ENCODE data around the gene OR51A2. TPM values are rescaled to one million over a fixed set of nuclear protein-coding genes. Genes with fewer than 3 reads are reported as not detected.

Gene OR51A2
- total and polyA plus RNA-seq, 7 experiments from 2014 or later = not detected

DNA sequence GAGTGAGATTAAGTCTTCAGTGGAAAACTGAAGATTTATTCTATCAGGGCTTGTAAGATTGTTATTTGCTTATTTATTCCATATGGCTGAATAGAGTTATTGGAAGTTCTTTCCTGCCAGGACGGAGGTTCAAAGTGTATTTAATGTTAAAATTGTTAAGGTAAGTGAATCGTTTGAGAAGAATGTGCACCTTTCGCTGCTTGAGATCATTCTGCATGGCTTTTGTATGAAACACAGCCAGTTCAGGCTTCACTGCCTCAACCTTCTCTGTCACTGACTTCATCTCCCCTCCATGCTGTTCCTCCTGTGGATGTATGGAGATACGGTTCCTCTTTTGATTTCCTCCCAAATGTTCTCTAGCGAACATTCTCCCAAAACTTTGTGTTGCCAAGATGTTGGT, 19.9 kb upstream of the OR51A2 start:
- peaks cover 0 to 5% (median 0%) of the 10 kb centered on the region in 5 donors for H3K27me3 Mint-ChIP-seq
- intact Hi-C loops (cut with micrococcal nuclease) = no loop called here
- H3K36me3 ChIP-seq (ENCODE audit: control insufficient read depth in 2 of 3, insufficient read depth in 3 of 3, low read length in 3 of 3) = no peaks in the 10 kb centered on the region
- H3K4me1 Mint-ChIP-seq = no peaks in the 10 kb centered on the region
- H3K4me3 ChIP-seq (ENCODE audit: low read length) = no peak overlapping the region
- H3K9me3 Mint-ChIP-seq = peaks cover 0 to 5% (median 3%) of the 10 kb centered on the region in 11 donors
- ChIA-PET CTCF (no interaction called here), POLR2A (no interaction called here)
- H3K27me3 ChIP-seq (ENCODE audit: control insufficient read depth in 2 of 2, insufficient read depth in 2 of 2, low read length in 2 of 2) = no peaks in the 10 kb centered on the region
- no peak overlapping the region for H3K27ac ChIP-seq (ENCODE audit: low read depth, low read length)
- no peaks in the 10 kb centered on the region for H3K4me1 ChIP-seq (ENCODE audit: control insufficient read depth in 2 of 2, insufficient read depth in 2 of 2, low read length in 2 of 2)
- no peak overlapping the region for H3K27ac Mint-ChIP-seq
- H3K36me3 Mint-ChIP-seq = no peaks in the 10 kb centered on the region
- no peak for DNase-seq
- no peaks in the 10 kb centered on the region for H3K9me3 ChIP-seq (ENCODE audit: control insufficient read depth in 2 of 3, low read length in 3 of 3)
- no peak overlapping the region for H3K4me3 Mint-ChIP-seq
- ATAC-seq = no peak

DNA sequence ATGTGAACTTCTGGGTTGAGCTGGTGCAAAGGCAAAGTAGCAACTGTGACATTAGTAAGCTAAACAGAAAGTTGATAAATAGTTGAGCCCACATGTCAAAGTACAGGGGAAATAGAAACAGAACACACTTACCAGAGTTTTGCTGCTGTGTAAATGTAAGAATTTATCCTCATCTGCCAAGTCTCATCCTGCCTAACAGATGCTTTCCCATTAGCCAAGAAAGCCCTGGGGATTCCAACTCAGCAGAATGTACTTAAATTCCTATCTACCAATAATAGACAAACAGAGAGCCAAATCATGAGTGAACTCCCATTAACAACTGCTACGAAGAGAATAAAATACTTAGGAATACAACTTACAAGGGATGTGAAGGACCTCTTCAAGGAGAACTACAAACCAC, 7.3 kb upstream of the OR51A2 start:
- ChIA-PET CTCF (no interaction called here), POLR2A (no interaction called here)
- no peak for ATAC-seq
- no peak overlapping the region for H3K4me3 Mint-ChIP-seq
- Histone ChIP-seq H3K27me3 (ENCODE audit: control insufficient read depth in 2 of 2, insufficient read depth in 2 of 2, low read length in 2 of 2) (no peaks in the 10 kb centered on the region), H3K36me3 (ENCODE audit: control insufficient read depth in 2 of 3, insufficient read depth in 3 of 3, low read length in 3 of 3) (no peaks in the 10 kb centered on the region), H3K4me3 (ENCODE audit: low read length) (no peak overlapping the region), H3K9me3 (ENCODE audit: control insufficient read depth in 2 of 3, low read length in 3 of 3) (no peaks in the 10 kb centered on the region), H3K4me1 (ENCODE audit: control insufficient read depth in 2 of 2, insufficient read depth in 2 of 2, low read length in 2 of 2) (no peaks in the 10 kb centered on the region), H3K27ac (ENCODE audit: low read depth, low read length) (no peak overlapping the region)
- peaks cover 0 to 10% (median 4%) of the 10 kb centered on the region in 5 donors for H3K27me3 Mint-ChIP-seq
- peaks cover 0 to 6% (median 2%) of the 10 kb centered on the region in 11 donors for H3K9me3 Mint-ChIP-seq
- DNase-seq = no peak
- no peak overlapping the region for H3K27ac Mint-ChIP-seq
- H3K36me3 Mint-ChIP-seq = peaks cover 0 to 5% (median 0%) of the 10 kb centered on the region in 5 donors
- H3K4me1 Mint-ChIP-seq = no peaks in the 10 kb centered on the region
- intact Hi-C loops (cut with micrococcal nuclease) = no loop called here

DNA sequence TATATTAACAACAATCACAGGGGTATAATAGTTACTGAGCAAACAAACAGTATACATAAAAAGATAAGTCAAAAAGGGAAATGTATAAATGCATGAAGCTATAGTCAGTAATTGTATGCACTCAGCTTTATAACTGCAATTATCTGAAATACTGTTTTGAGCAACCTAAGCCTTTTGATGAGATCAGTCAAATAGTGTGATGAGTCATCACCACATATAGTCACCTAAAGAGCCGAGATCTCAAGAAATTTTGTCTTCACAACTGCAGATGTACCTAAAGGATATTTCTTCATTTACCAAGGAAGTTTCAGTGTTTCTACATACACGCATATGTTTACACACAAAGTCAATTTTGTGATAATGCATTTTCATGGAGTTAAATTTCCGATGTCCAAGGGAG, 5.4 kb upstream of the OR51A2 start:
- POLR2A ChIA-PET = no interaction called here
- Mint-ChIP-seq H3K4me1 (no peaks in the 10 kb centered on the region), H3K36me3 (peaks cover 0 to 5% (median 0%) of the 10 kb centered on the region in 5 donors), H3K27ac (no peak overlapping the region), H3K27me3 (peaks cover 0 to 7% (median 3%) of the 10 kb centered on the region in 5 donors), H3K9me3 (peaks cover 0 to 6% (median 1%) of the 10 kb centered on the region in 11 donors), H3K4me3 (no peak overlapping the region)
- Histone ChIP-seq H3K36me3 (ENCODE audit: control insufficient read depth in 2 of 3, insufficient read depth in 3 of 3, low read length in 3 of 3) (no peaks in the 10 kb centered on the region), H3K27ac (ENCODE audit: low read depth, low read length) (no peak overlapping the region), H3K27me3 (ENCODE audit: control insufficient read depth in 2 of 2, insufficient read depth in 2 of 2, low read length in 2 of 2) (no peaks in the 10 kb centered on the region), H3K4me3 (ENCODE audit: low read length) (no peak overlapping the region), H3K4me1 (ENCODE audit: control insufficient read depth in 2 of 2, insufficient read depth in 2 of 2, low read length in 2 of 2) (no peaks in the 10 kb centered on the region), H3K9me3 (ENCODE audit: control insufficient read depth in 2 of 3, low read length in 3 of 3) (no peaks in the 10 kb centered on the region)
- intact Hi-C loops (cut with micrococcal nuclease) = no loop called here
- DNase-seq = no peak
- CTCF ChIA-PET = no interaction called here
- ATAC-seq = no peak

DNA sequence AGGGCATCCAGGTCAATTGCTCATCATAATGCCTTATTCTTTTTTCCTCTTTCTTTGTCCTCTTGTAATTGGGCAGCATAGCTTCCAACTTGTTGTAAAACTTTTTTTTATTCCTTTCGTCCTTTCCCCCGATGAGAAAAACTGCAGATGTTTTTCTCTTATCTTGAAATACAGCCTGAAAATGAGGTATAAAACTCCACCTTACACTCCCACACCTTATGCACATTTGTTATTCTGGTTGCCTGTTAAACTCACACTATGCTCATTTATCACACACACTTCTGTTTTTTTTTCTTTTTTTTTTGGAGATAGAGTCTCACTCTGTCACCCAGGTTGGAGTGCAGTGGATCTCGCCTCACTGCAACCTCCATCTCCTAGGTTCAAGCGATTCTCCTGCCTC, 1.9 kb upstream of the OR51A2 start:
- intact Hi-C loops (cut with micrococcal nuclease) = loop anchor here in 1 of 2 donors (10.0 kb wide), 1 partner anchor 57 kb away; no protein-coding TSS in a partner anchor
- CTCF ChIA-PET = no interaction called here

DNA sequence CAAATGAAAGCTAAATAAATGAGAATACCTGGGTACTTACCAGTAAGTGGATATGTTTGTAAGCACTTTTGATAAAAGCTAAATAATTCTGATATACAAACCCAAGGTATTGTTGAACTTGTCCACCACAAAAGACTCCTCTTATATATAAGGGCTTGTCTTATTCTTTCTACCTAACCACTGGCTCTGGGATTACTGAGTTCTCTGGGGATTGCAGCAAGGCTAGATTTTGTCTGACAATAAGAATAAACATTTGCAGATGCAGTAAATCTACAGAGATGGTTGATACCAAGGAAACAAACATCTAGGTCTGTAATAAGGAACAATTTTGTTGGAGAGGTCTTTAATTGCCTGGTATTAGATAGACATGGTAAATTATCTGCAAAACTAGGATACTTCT, 8.0 kb downstream of the OR51A2 start, which contains the start of gene OR51A4:
TSS of gene OR51A4 (minus strand) at position 101 of the 400 bp plus-strand sequence. CDS start 505 bp downstream, outside the sequence.
- Histone ChIP-seq H3K4me3 (ENCODE audit: low read length) (no peak within 1 kb of the TSS), H3K9me3 (ENCODE audit: control insufficient read depth in 2 of 3, low read length in 3 of 3) (no peaks in the 10 kb centered on the region), H3K36me3 (ENCODE audit: control insufficient read depth in 2 of 3, insufficient read depth in 3 of 3, low read length in 3 of 3) (no peaks in the 10 kb centered on the region), H3K27ac (ENCODE audit: low read depth, low read length) (no peak within 1 kb of the TSS), H3K27me3 (ENCODE audit: control insufficient read depth in 2 of 2, insufficient read depth in 2 of 2, low read length in 2 of 2) (no peaks in the 10 kb centered on the region), H3K4me1 (ENCODE audit: control insufficient read depth in 2 of 2, insufficient read depth in 2 of 2, low read length in 2 of 2) (no peaks in the 10 kb centered on the region)
- Mint-ChIP-seq H3K9me3 (peaks cover 0 to 2% (median 0%) of the 10 kb centered on the region in 11 donors), H3K4me3 (no peak within 1 kb of the TSS), H3K4me1 (no peaks in the 10 kb centered on the region), H3K36me3 (no peaks in the 10 kb centered on the region), H3K27ac (no peak within 1 kb of the TSS), H3K27me3 (peaks cover 0 to 15% (median 4%) of the 10 kb centered on the region in 5 donors)
- ATAC-seq = no peak
- no peak for DNase-seq
- intact Hi-C loops (cut with micrococcal nuclease) = no loop called here
- CTCF ChIA-PET = no interaction called here
- POLR2A ChIA-PET = no interaction called here

More for the DNA sequence above, 1.9 kb upstream of the OR51A2 start:
- Histone ChIP-seq H3K9me3 (ENCODE audit: control insufficient read depth in 2 of 3, low read length in 3 of 3) (no peaks in the 10 kb centered on the region), H3K27me3 (ENCODE audit: control insufficient read depth in 2 of 2, insufficient read depth in 2 of 2, low read length in 2 of 2) (no peaks in the 10 kb centered on the region), H3K4me1 (ENCODE audit: control insufficient read depth in 2 of 2, insufficient read depth in 2 of 2, low read length in 2 of 2) (no peaks in the 10 kb centered on the region), H3K4me3 (ENCODE audit: low read length) (no peak overlapping the region), H3K36me3 (ENCODE audit: control insufficient read depth in 2 of 3, insufficient read depth in 3 of 3, low read length in 3 of 3) (no peaks in the 10 kb centered on the region), H3K27ac (ENCODE audit: low read depth, low read length) (no peak overlapping the region)
- peaks cover 0 to 6% (median 0%) of the 10 kb centered on the region in 5 donors for H3K27me3 Mint-ChIP-seq
- DNase-seq (no peak), ATAC-seq (no peak)
- POLR2A ChIA-PET = no interaction called here
- peaks cover 0 to 6% (median 0%) of the 10 kb centered on the region in 11 donors for H3K9me3 Mint-ChIP-seq
- H3K27ac Mint-ChIP-seq = no peak overlapping the region
- peaks cover 0 to 5% (median 0%) of the 10 kb centered on the region in 5 donors for H3K36me3 Mint-ChIP-seq
- no peaks in the 10 kb centered on the region for H3K4me1 Mint-ChIP-seq
- H3K4me3 Mint-ChIP-seq = no peak overlapping the region

DNA sequence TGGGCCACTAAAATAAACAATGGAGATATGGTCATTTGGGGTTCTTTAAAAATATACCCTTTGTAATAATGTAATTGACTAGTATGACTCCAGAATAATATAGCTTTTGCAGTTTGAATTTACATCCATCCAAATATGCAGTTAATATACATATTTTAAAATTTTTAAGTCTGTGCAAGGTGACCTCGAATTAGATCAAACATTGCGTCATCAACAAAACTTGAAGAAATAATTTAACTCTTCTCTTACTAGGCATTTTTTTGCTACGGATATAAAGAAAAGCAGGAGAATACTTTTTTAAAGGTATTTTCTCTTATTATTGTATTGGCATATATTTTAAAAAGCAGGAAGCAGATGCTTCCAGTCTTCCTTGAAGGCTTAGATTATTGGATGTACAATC, 18.8 kb downstream of the OR51A2 start:
- H3K27me3 Mint-ChIP-seq = peaks cover 0 to 9% (median 0%) of the 10 kb centered on the region in 5 donors
- ATAC-seq = no peak
- POLR2A ChIA-PET = no interaction called here

DNA sequence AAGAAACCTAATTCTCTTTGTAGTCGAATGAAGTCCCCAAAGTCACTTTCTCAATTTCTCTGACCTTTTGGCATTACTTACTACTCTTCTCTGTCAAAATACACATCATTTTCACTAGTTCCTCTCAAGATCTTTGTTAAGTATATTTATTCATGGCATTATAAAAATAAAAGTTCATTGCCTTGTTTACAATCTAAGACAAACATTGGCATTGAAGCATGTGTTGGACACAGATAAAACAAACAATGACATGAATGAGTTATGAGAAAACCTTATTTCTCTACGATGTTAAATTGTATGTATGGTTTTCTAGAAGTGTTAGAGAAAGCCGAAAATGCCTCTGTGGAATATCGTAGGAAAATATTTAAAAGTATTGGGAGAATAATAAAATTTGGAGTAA, 22.8 kb downstream of the OR51A2 start:
- Histone ChIP-seq H3K4me3 (ENCODE audit: low read length) (no peak overlapping the region), H3K27ac (ENCODE audit: low read depth, low read length) (no peak overlapping the region), H3K27me3 (ENCODE audit: control insufficient read depth in 2 of 2, insufficient read depth in 2 of 2, low read length in 2 of 2) (no peaks in the 10 kb centered on the region), H3K4me1 (ENCODE audit: control insufficient read depth in 2 of 2, insufficient read depth in 2 of 2, low read length in 2 of 2) (no peaks in the 10 kb centered on the region), H3K9me3 (ENCODE audit: control insufficient read depth in 2 of 3, low read length in 3 of 3) (no peaks in the 10 kb centered on the region), H3K36me3 (ENCODE audit: control insufficient read depth in 2 of 3, insufficient read depth in 3 of 3, low read length in 3 of 3) (no peaks in the 10 kb centered on the region)
- no peak overlapping the region for H3K4me3 Mint-ChIP-seq
- peaks cover 0 to 6% (median 0%) of the 10 kb centered on the region in 11 donors for H3K9me3 Mint-ChIP-seq
- intact Hi-C loops (cut with micrococcal nuclease) = no loop called here
- H3K27ac Mint-ChIP-seq = no peak overlapping the region
- no peak for ATAC-seq
- no peaks in the 10 kb centered on the region for H3K4me1 Mint-ChIP-seq
- CTCF ChIA-PET = no interaction called here
- POLR2A ChIA-PET = no interaction called here
- H3K27me3 Mint-ChIP-seq = peaks cover 0 to 7% (median 0%) of the 10 kb centered on the region in 5 donors
- no peaks in the 10 kb centered on the region for H3K36me3 Mint-ChIP-seq
- no peak for DNase-seq

More for the DNA sequence above, 18.8 kb downstream of the OR51A2 start:
- no peak overlapping the region for H3K4me3 Mint-ChIP-seq
- CTCF ChIA-PET = no interaction called here
- H3K36me3 Mint-ChIP-seq = no peaks in the 10 kb centered on the region
- DNase-seq = no peak
- H3K27me3 ChIP-seq (ENCODE audit: control insufficient read depth in 2 of 2, insufficient read depth in 2 of 2, low read length in 2 of 2) = no peaks in the 10 kb centered on the region
- intact Hi-C loops (cut with micrococcal nuclease) = no loop called here
- H3K9me3 ChIP-seq (ENCODE audit: control insufficient read depth in 2 of 3, low read length in 3 of 3) = no peaks in the 10 kb centered on the region
- no peaks in the 10 kb centered on the region for H3K36me3 ChIP-seq (ENCODE audit: control insufficient read depth in 2 of 3, insufficient read depth in 3 of 3, low read length in 3 of 3)
- no peak overlapping the region for H3K27ac ChIP-seq (ENCODE audit: low read depth, low read length)
- no peak overlapping the region for H3K27ac Mint-ChIP-seq
- H3K4me1 ChIP-seq (ENCODE audit: control insufficient read depth in 2 of 2, insufficient read depth in 2 of 2, low read length in 2 of 2) = no peaks in the 10 kb centered on the region
- peaks cover 0 to 8% (median 0%) of the 10 kb centered on the region in 11 donors for H3K9me3 Mint-ChIP-seq
- no peak overlapping the region for H3K4me3 ChIP-seq (ENCODE audit: low read length)
- H3K4me1 Mint-ChIP-seq = no peaks in the 10 kb centered on the region
